K562 (cell line): ENCODE data around the gene SOCS7. TPM values are rescaled to one million over a fixed set of nuclear protein-coding genes. Genes with fewer than 3 reads are reported as not detected.

Experiments
- COPS2 ChIP-seq: fragments of 450-650 bp; conservative IDR thresholded peaks from 2 replicates; pipeline ENCODE4 v1.6.1; 2016; ENCODE audit warnings: mild to moderate bottlenecking, moderate library complexity
- DEAF1 ChIP-seq: fragments of 450-650 bp; formaldehyde crosslinking; IDR thresholded peaks from 2 replicates; pipeline ENCODE4 v1.4.0; 2020; ENCODE audit warnings: mild to moderate bottlenecking, moderate library complexity
- RBM25 ChIP-seq: fragments of 200-400 bp; formaldehyde crosslinking; IDR thresholded peaks from 2 replicates; pipeline ENCODE4 v1.6.1; 2018; ENCODE audit warnings: low read length, low read depth, moderate library complexity; ENCODE audit not compliant: severe bottlenecking
- RERE ChIP-seq: sonication (generic); formaldehyde crosslinking; IDR thresholded peaks from 2 replicates; pipeline ENCODE4 v1.8.0; 2023; ENCODE audit warnings: missing genetic modification reagents, mild to moderate bottlenecking, borderline replicate concordance
- polyA plus RNA-seq, 8 experiments: library from polyadenylated mRNA; depleted of rRNA in 4 of 8; stranded (reverse) in 5 of 8; unstranded in 3 of 8; fragments of >200 nt; fragmentation: Nextera tagmentation in 2 of 8; fragmentation: Illumina TruSeq in 1 of 8; extraction: Ambion mirVana in 2 of 8; extraction: Trizol in 1 of 8; gene quantifications; 2 replicates each; pipeline versions ENCODE4 v1.2.1 to v1.2.3, GENCODE V29; 2011 to 2014; ENCODE audit warnings: inconsistent platforms in 1 of 8, missing spikeins in 1 of 8
- total RNA-seq, 7 experiments: library from RNA; depleted of rRNA in 6 of 7; stranded (reverse); fragments of >200 nt in 6 of 7; fragmentation: Illumina TruSeq in 2 of 7; extraction: Trizol in 2 of 7; gene quantifications; 2 replicates each; pipeline versions ENCODE4 v1.2.1 to v1.2.3, GENCODE V29; 2011 to 2021; ENCODE audit warnings: low replicate concordance in 1 of 7

Gene SOCS7
- total and polyA plus RNA-seq, 9 of the 15 experiments (the other 6 are each of a cell fraction or from before 2014, with no cell fraction given) = 0.94 to 14.5 (median 8.2) TPM

- no peak for TF ChIP-seq RERE (CRISPR knock-in tag)
- TF ChIP-seq COPS2 = no peak
- no peak for TF ChIP-seq RBM25
- TF ChIP-seq DEAF1 = no peak
These were observed 1.5 kb downstream of the SOCS7 start (continued) for GRCh38 chr17:38353086-38353604.
